HCT116 (cell line): ENCODE measurements around the gene CRB3. TPM values are rescaled to one million over a fixed set of nuclear protein-coding genes. Genes with fewer than 3 reads are reported as not detected.

Source experiments
- ATAC-seq: fragments of 200-7000 bp; cut with Tn5 transposase; 2 replicates; pipeline ENCODE4 v1.9.1; 2020; ENCODE audit warnings: mild to moderate bottlenecking, moderate library complexity
- BruUV-seq: library from RNA; stranded (reverse); fragments of 400-500 nt; replicated peaks from 2 replicates; lab custom pipeline; 2021; lab: Mats Ljungman, UMichigan
- CTCF ChIA-PET: fragments of 300-600 bp; sonication (Branson Sonifier 250); formaldehyde crosslinking; loops from one replicate; lab custom pipeline; 2021; ENCODE audit warnings: antibody characterized with exemption; lab: Charles Lee
- POLR2A ChIA-PET: fragments of 300-600, 350-600 bp; sonication (Branson Sonifier 250); formaldehyde crosslinking; loops from one replicate; lab custom pipeline; 2021; ENCODE audit warnings: antibody characterized with exemption; lab: Charles Lee
- RAD21 ChIA-PET, 2 experiments: fragments of 300-600 bp; sonication (Branson Sonifier 250); formaldehyde crosslinking; loops; one replicate each; lab custom pipeline; 2023; ENCODE audit warnings: low total read pairs in 2 of 2; ENCODE audit not compliant: uncharacterized antibody in 2 of 2, unreplicated experiment in 2 of 2, low non-redundant PET in 1 of 2; lab: Charles Lee
- DNase-seq: peaks from one replicate; pipeline ENCODE4 v3.0.0-alpha.2; 2010; ENCODE audit warnings: low read depth, low spot score
- H2AFZ ChIP-seq: fragments of 200-600 bp; shearing (Covaris generic), sonication (generic); 2 replicates; pipeline ENCODE4 v1.6.1; 2017; ENCODE audit warnings: low read depth, mixed run types, mixed read lengths, antibody characterized with exemption, low read length; ENCODE audit not compliant: poor library complexity, severe bottlenecking
- H3K27ac ChIP-seq: 2 replicates; pipeline ENCODE4 v1.5.1; 2012; ENCODE audit warnings: low read depth, low read length
- H3K27me3 ChIP-seq: fragments of 200-600 bp; sonication (generic); 2 replicates; pipeline ENCODE4 v1.6.1; 2016; ENCODE audit warnings: mixed run types, low read length, mixed read lengths; ENCODE audit not compliant: insufficient read depth
- H3K36me3 ChIP-seq, 2 experiments: fragments of 200-500 bp in 1 of 2; fragments of 200-600 bp in 1 of 2; sonication (Bioruptor generic) in 1 of 2; sonication (generic) in 1 of 2; 2 replicates each; pipeline versions ENCODE4 v1.5.1 to v1.6.1; 2014 to 2016; ENCODE audit warnings: low read length in 2 of 2, inconsistent platforms in 1 of 2, mixed read lengths in 1 of 2, mixed run types in 1 of 2; ENCODE audit not compliant: insufficient read depth in 2 of 2, control insufficient read depth in 1 of 2
- H3K4me1 ChIP-seq, 2 experiments: fragments of 200-600 bp in 1 of 2; sonication (generic) in 1 of 2; 2 replicates each; pipeline versions ENCODE4 v1.5.1 to v1.6.1; 2012 to 2017; ENCODE audit warnings: low read length in 2 of 2, inconsistent platforms in 1 of 2, mild to moderate bottlenecking in 1 of 2, mixed read lengths in 1 of 2, mixed run types in 1 of 2, moderate library complexity in 1 of 2; ENCODE audit not compliant: insufficient read depth in 2 of 2, control insufficient read depth in 1 of 2
- H3K4me2 ChIP-seq: fragments of 200-600 bp; sonication (generic); 2 replicates; pipeline ENCODE4 v1.6.1; 2017; ENCODE audit warnings: mixed run types, low read length, mixed read lengths
- H3K4me3 ChIP-seq, 2 experiments: fragments of 200-600 bp in 1 of 2; sonication (generic) in 1 of 2; replicated peaks in 1 of 2; 2 replicates each; pipeline ENCODE4 v1.5.1; 2011 to 2016; ENCODE audit warnings: low read length in 2 of 2, control low read depth in 1 of 2, low read depth in 1 of 2, mild to moderate bottlenecking in 1 of 2, mixed read lengths in 1 of 2, mixed run types in 1 of 2
- H3K79me2 ChIP-seq: fragments of 200-600 bp; sonication (generic); 2 replicates; pipeline ENCODE4 v1.6.1; 2017; ENCODE audit warnings: mild to moderate bottlenecking, mixed run types, low read length, moderate library complexity, mixed read lengths; ENCODE audit not compliant: insufficient read depth
- H3K9ac ChIP-seq: fragments of 200-600 bp; sonication (generic); 2 replicates; pipeline ENCODE4 v1.6.1; 2016; ENCODE audit warnings: low read length, mixed read lengths
- H3K9me2 ChIP-seq: fragments of 200-600 bp; sonication (generic), shearing (Covaris generic); 2 replicates; pipeline ENCODE4 v1.6.1; 2017; ENCODE audit warnings: mixed run types, mild to moderate bottlenecking, moderate library complexity; ENCODE audit not compliant: insufficient read depth
- H3K9me3 ChIP-seq, 2 experiments: fragments of 200-500 bp in 1 of 2; fragments of 200-600 bp in 1 of 2; sonication (Bioruptor generic) in 1 of 2; sonication (generic) in 1 of 2; 2 replicates each; pipeline ENCODE4 v1.6.1; 2014 to 2017; ENCODE audit warnings: low read length in 2 of 2, mixed read lengths in 2 of 2, inconsistent platforms in 1 of 2, low read depth in 1 of 2, mild to moderate bottlenecking in 1 of 2, mixed run types in 1 of 2, moderate library complexity in 1 of 2; ENCODE audit not compliant: control insufficient read depth in 1 of 2, insufficient read depth in 1 of 2
- H4K20me1 ChIP-seq: fragments of 200-600 bp; sonication (generic), shearing (Covaris generic); 2 replicates; pipeline ENCODE4 v1.6.1; 2017; ENCODE audit warnings: mixed run types, mild to moderate bottlenecking, moderate library complexity; ENCODE audit not compliant: insufficient read depth
- JUND ChIP-seq: IDR thresholded peaks from 2 replicates; pipeline ENCODE4 v1.6.1; 2012
- POLR2AphosphoS5 ChIP-seq: IDR thresholded peaks from 2 replicates; pipeline ENCODE4 v1.6.1; 2011; ENCODE audit warnings: mild to moderate bottlenecking, low read depth, low read length, moderate library complexity
- TCF7L2 ChIP-seq: IDR thresholded peaks from 2 replicates; pipeline ENCODE4 v1.7.0; 2011; ENCODE audit warnings: borderline replicate concordance, inconsistent platforms; ENCODE audit not compliant: insufficient read depth, insufficient read length; ENCODE audit errors: extremely low read depth
- YY1 ChIP-seq: IDR thresholded peaks from 2 replicates; pipeline ENCODE4 v1.6.1; 2011; ENCODE audit warnings: low read length, low read depth, moderate library complexity, mild to moderate bottlenecking; ENCODE audit not compliant: insufficient replicate concordance; ENCODE audit errors: extremely low read depth
- ZFX ChIP-seq: fragments of 450-650 bp; IDR thresholded peaks from 2 replicates; pipeline ENCODE4 v1.6.1; 2017
- ZNF274 ChIP-seq: fragments of 200-500 bp; sonication (Bioruptor generic); IDR thresholded peaks from 2 replicates; pipeline ENCODE4 v1.6.1; 2014; ENCODE audit warnings: mild to moderate bottlenecking, low read depth, low read length, inconsistent platforms
- intact Hi-C: fragments of 100-400 bp; cut with micrococcal nuclease; formaldehyde crosslinking; loops from 2 replicates; pipeline ENCODE4 v1.10.0; 2022
- total RNA-seq: library from RNA; stranded (reverse); gene quantifications from one replicate; pipeline ENCODE4 v1.2.1, GENCODE V29; 2021; ENCODE audit not compliant: unreplicated experiment
- TF ChIP-seq, protein P1 (sequence below): IDR thresholded peaks from 2 replicates; pipeline ENCODE4 v1.6.1; 2012
- TF ChIP-seq, protein P2 (sequence below): IDR thresholded peaks from 2 replicates; pipeline ENCODE4 v1.6.1; 2011; ENCODE audit warnings: mild to moderate bottlenecking, low read length, moderate library complexity; ENCODE audit not compliant: insufficient replicate concordance; ENCODE audit errors: extremely low read depth

CRB3 gene
- total RNA-seq, 1 experiment from 2014 or later, result 40.5 TPM

DNA sequence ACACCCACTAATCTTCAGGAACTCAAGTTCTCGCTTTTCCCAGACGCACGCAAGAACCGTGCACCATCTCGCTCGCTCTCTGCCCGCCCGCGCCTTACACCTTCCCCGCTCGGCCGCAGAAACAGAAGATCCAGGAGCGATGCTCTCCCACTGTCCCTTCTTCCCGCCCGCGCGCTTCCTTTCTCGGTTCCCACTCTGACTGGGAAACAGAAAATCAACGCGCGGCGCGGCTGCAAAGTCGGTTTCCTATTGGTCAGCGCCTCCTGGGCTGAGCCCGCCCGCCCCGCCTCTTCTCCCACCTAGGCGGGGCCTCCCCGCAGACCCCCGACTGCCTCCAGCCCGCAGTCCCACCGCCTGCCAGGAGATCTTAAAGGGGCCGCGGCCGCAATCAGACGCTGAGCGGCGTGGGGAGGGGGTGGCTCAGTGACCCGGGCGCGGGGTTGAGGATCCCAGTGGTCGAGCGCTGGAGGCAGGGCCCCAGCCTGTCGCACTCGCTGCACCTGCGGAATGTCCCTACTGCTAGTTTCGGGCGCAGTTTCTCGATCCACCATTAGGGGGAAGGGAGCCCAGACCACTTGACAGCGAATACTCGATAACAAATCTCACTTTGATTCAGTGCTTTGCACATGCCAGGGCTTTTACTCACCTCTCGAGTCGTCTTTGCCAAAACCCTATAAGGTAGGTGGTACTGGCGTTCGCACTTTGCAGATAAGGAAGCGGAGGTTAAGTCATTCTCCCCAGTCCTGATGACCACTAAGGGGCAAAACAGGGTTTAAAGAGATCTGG lies 3.8 kb upstream of the CRB3 start (continued):
- no peak for TF ChIP-seq ZNF274
- TF ChIP-seq TCF7L2, result peak; percentile 14
- peak; percentile 33 for TF ChIP-seq YY1
- TF ChIP-seq JUND, result no peak

DNA sequence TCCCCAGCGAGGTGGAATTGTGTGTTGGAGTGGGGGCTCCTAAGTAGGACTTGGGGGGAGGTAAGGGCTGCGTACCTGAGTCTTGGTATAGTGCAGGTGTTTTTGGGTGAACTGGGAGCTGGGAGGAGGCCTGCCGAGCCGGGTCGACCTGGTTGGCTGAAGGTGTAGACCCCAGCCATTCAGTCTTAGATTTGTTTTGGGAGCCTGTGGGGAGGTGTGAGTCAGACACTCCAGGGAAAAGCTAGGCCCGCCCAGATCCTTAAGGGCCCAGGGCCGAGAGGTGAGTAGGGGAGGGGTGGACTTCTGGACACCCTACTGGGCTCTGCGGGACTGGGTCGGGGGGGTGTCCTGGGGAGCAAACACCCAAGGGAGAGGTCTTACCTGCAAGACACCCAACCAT lies 935 bp downstream of the CRB3 start:
- H3K27me3 ChIP-seq, result no peaks in the 10 kb centered on the region
- peak overlapping the region; percentile 93 for H3K4me2 ChIP-seq
- CTCF ChIA-PET, result no interaction called here
- H3K9me3 ChIP-seq, result no peaks in the 10 kb centered on the region
- peak overlapping the region; percentile 74 for H3K27ac ChIP-seq
- peak overlapping the region; percentile 84 to 95 for H3K4me3 ChIP-seq
- peak overlapping the region; percentile 86 for H3K9ac ChIP-seq
- H3K36me3 ChIP-seq, result peaks cover 0 to 10% of the 10 kb centered on the region in 2 experiments; a peak in 2 of 4 replicates
- DNase-seq, result no peak
- H3K4me1 ChIP-seq, result peaks cover 11 to 21% of the 10 kb centered on the region in 2 experiments; a peak in 3 of 4 replicates
- TF ChIP-seq ZNF274, result no peak
- no peak for TF ChIP-seq TCF7L2
- TF ChIP-seq POLR2AphosphoS5, result peak; percentile 10; the same call in 1 of the 2 replicates
- no peak for TF ChIP-seq YY1
- no peak for TF ChIP-seq ZFX
- TF ChIP-seq, protein P1, sequence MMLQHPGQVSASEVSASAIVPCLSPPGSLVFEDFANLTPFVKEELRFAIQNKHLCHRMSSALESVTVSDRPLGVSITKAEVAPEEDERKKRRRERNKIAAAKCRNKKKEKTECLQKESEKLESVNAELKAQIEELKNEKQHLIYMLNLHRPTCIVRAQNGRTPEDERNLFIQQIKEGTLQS, result no peak
- TF ChIP-seq, protein P2, sequence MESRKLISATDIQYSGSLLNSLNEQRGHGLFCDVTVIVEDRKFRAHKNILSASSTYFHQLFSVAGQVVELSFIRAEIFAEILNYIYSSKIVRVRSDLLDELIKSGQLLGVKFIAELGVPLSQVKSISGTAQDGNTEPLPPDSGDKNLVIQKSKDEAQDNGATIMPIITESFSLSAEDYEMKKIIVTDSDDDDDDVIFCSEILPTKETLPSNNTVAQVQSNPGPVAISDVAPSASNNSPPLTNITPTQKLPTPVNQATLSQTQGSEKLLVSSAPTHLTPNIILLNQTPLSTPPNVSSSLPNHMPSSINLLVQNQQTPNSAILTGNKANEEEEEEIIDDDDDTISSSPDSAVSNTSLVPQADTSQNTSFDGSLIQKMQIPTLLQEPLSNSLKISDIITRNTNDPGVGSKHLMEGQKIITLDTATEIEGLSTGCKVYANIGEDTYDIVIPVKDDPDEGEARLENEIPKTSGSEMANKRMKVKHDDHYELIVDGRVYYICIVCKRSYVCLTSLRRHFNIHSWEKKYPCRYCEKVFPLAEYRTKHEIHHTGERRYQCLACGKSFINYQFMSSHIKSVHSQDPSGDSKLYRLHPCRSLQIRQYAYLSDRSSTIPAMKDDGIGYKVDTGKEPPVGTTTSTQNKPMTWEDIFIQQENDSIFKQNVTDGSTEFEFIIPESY, result no peak
- RAD21 ChIA-PET, result no interaction called here
- POLR2A ChIA-PET, result no interaction called here
- ATAC-seq, result no peak
- no peaks in the 10 kb centered on the region for H4K20me1 ChIP-seq
- no peak overlapping the region for H2AFZ ChIP-seq
- H3K9me2 ChIP-seq, result no peaks in the 10 kb centered on the region
- TSS peak; percentile 40 for BruUV-seq
- H3K79me2 ChIP-seq, result peaks cover 14% of the 10 kb centered on the region
- intact Hi-C loops, result no loop called here
